K562 (cell line): ENCODE results near the gene PARD6A. TPM values are rescaled to one million over a fixed set of nuclear protein-coding genes. Genes with fewer than 3 reads are reported as not detected.
A peak's percentile ranks its signal among the peaks of the same experiment; 100 is the strongest.

Experiments
- CTBP1 ChIP-seq: fragments of 450-650 bp; IDR thresholded peaks from 2 replicates; pipeline ENCODE4 v1.6.1; 2016; ENCODE audit warnings: borderline replicate concordance
- CTCF ChIP-seq, 3 experiments: IDR thresholded peaks in 2 of 3; conservative IDR thresholded peaks in 1 of 3; 2 replicates each; pipeline ENCODE4 v1.5.1; 2011 to 2012; ENCODE audit warnings: low read length in 3 of 3, mild to moderate bottlenecking in 3 of 3, control low read depth in 2 of 3, improper control_type of control experiment in 1 of 3, inconsistent platforms in 1 of 3, low read depth in 1 of 3, mixed read lengths in 1 of 3, moderate library complexity in 1 of 3; ENCODE audit not compliant: insufficient read depth in 2 of 3
- ESRRA ChIP-seq: fragments of 450-650 bp; IDR thresholded peaks from 2 replicates; pipeline ENCODE4 v1.6.1; 2014; ENCODE audit warnings: low read depth, mild to moderate bottlenecking, moderate library complexity, borderline replicate concordance
- MAZ ChIP-seq, 2 experiments: fragments of 450-650 bp in 1 of 2; sonication (generic) in 1 of 2; formaldehyde crosslinking; IDR thresholded peaks in 1 of 2; conservative IDR thresholded peaks in 1 of 2; 2 replicates each; pipeline versions ENCODE4 v1.4.0 to v1.5.0; 2020; ENCODE audit warnings: mild to moderate bottlenecking in 1 of 2, missing genetic modification reagents in 1 of 2
- MTA1 ChIP-seq: fragments of 450-650 bp; IDR thresholded peaks from 2 replicates; pipeline ENCODE4 v1.6.1; 2017; ENCODE audit warnings: borderline replicate concordance
- MYC ChIP-seq, 2 experiments: fragments of 250-450 bp in 1 of 2; sonication (Bioruptor Pico) in 1 of 2; IDR thresholded peaks; 2 replicates each; pipeline versions ENCODE4 v1.5.1 to v1.6.1; 2012 to 2021; ENCODE audit warnings: low read depth in 2 of 2, borderline replicate concordance in 1 of 2, improper control_type of control experiment in 1 of 2, low read length in 1 of 2, mild to moderate bottlenecking in 1 of 2, moderate library complexity in 1 of 2
- STAG1 ChIP-seq: sonication (generic); formaldehyde crosslinking; IDR thresholded peaks from 2 replicates; pipeline ENCODE4 v1.5.0; 2020; ENCODE audit warnings: missing genetic modification reagents, borderline replicate concordance
- XRCC3 ChIP-seq: fragments of 450-650 bp; IDR thresholded peaks from 2 replicates; pipeline ENCODE4 v1.6.1; 2017; ENCODE audit warnings: mild to moderate bottlenecking, moderate library complexity
- ZBTB17 ChIP-seq: fragments of 450-650 bp; formaldehyde crosslinking; IDR thresholded peaks from 2 replicates; pipeline ENCODE4 v1.4.0; 2020; ENCODE audit warnings: mild to moderate bottlenecking
- ZBTB40 ChIP-seq, 2 experiments: fragments of 450-650 bp in 1 of 2; sonication (generic) in 1 of 2; formaldehyde crosslinking in 1 of 2; IDR thresholded peaks; 2 replicates each; pipeline versions ENCODE4 v1.7.1 to v1.9.0; 2016 to 2022; ENCODE audit warnings: inconsistent platforms in 1 of 2, mild to moderate bottlenecking in 1 of 2, missing genetic modification reagents in 1 of 2
- ZKSCAN1 ChIP-seq: fragments of 150-350 bp; IDR thresholded peaks from 2 replicates; pipeline ENCODE4 v1.6.1; 2016; ENCODE audit warnings: low read depth, low read length
- ZNF431 ChIP-seq: sonication (generic); formaldehyde crosslinking; IDR thresholded peaks from 2 replicates; pipeline ENCODE4 v1.8.0; 2022; ENCODE audit warnings: mild to moderate bottlenecking, missing genetic modification reagents
- polyA plus RNA-seq, 8 experiments: library from polyadenylated mRNA; depleted of rRNA in 4 of 8; stranded (reverse) in 5 of 8; unstranded in 3 of 8; fragments of >200 nt; fragmentation: Nextera tagmentation in 2 of 8; fragmentation: Illumina TruSeq in 1 of 8; extraction: Ambion mirVana in 2 of 8; extraction: Trizol in 1 of 8; gene quantifications; 2 replicates each; pipeline versions ENCODE4 v1.2.1 to v1.2.3, GENCODE V29; 2011 to 2014; ENCODE audit warnings: inconsistent platforms in 1 of 8, missing spikeins in 1 of 8
- total RNA-seq, 7 experiments: library from RNA; depleted of rRNA in 6 of 7; stranded (reverse); fragments of >200 nt in 6 of 7; fragmentation: Illumina TruSeq in 2 of 7; extraction: Trizol in 2 of 7; gene quantifications; 2 replicates each; pipeline versions ENCODE4 v1.2.1 to v1.2.3, GENCODE V29; 2011 to 2021; ENCODE audit warnings: low replicate concordance in 1 of 7
- TF ChIP-seq, protein P1 (sequence below): fragments of 450-650 bp; formaldehyde crosslinking; IDR thresholded peaks from 2 replicates; pipeline ENCODE4 v1.4.0; 2020; ENCODE audit warnings: mild to moderate bottlenecking

The PARD6A gene
- total and polyA plus RNA-seq, 9 of the 15 experiments (the other 6 are each of a cell fraction or from before 2014, with no cell fraction given) = 0.04 to 2.0 (median 0.44) TPM

GRCh38 chr16:67672739-67673662 is 12.2 kb downstream of the PARD6A start (continued):
- TF ChIP-seq, protein P1, sequence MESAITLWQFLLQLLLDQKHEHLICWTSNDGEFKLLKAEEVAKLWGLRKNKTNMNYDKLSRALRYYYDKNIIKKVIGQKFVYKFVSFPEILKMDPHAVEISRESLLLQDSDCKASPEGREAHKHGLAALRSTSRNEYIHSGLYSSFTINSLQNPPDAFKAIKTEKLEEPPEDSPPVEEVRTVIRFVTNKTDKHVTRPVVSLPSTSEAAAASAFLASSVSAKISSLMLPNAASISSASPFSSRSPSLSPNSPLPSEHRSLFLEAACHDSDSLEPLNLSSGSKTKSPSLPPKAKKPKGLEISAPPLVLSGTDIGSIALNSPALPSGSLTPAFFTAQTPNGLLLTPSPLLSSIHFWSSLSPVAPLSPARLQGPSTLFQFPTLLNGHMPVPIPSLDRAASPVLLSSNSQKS (CRISPR knock-in tag) = no peak
- TF ChIP-seq MAZ (CRISPR knock-in tag; conservative IDR thresholded peaks at IDR 0.05 in 1 of 2, IDR thresholded peaks at IDR 0.05 in 1 of 2) = peak in 1 of 2 experiments; percentile 39; a peak in 1 of 4 replicates
- peak; percentile 20; the same call in 1 of the 2 replicates for TF ChIP-seq ZNF431 (CRISPR knock-in tag)
- TF ChIP-seq ZKSCAN1 = 0 out of 2 replicates have a peak, but pooled peaks have one; percentile 16
- TF ChIP-seq ZBTB40 (IDR thresholded peaks at IDR 0.05) = peak; percentile 77
- TF ChIP-seq ZBTB40 (CRISPR knock-in tag; IDR thresholded peaks at IDR 0.05) = no peak
- no peak for TF ChIP-seq MTA1
- 0 out of 2 replicates have a peak, but pooled peaks have one; percentile 20 for TF ChIP-seq ESRRA
- TF ChIP-seq STAG1 = peak; percentile 90
- TF ChIP-seq ZBTB17 (CRISPR knock-in tag) = no peak
- 0 out of 2 replicates have a peak, but pooled peaks have one; percentile 17 for TF ChIP-seq CTBP1
- TF ChIP-seq MYC (IDR thresholded peaks at IDR 0.05; ENCODE audit: low read depth, low read length) = 0 out of 2 replicates have a peak, but pooled peaks have one; percentile 19
- no peak for TF ChIP-seq MYC (CRISPR knock-in tag; IDR thresholded peaks at IDR 0.05; ENCODE audit: borderline replicate concordance, low read depth)
- no peak for TF ChIP-seq XRCC3
- peak; percentile 83 to 94 (median 93) for TF ChIP-seq CTCF (IDR thresholded peaks at IDR 0.05 in 2 of 3, conservative IDR thresholded peaks at IDR 0.05 in 1 of 3; ENCODE audit: insufficient read depth in 2 of 3, low read depth in 1 of 3, low read length in 3 of 3)
